Chondrocyte (in vitro differentiated cells): ENCODE measurements around the gene PEX16. TPM values are rescaled to one million over a fixed set of nuclear protein-coding genes. Genes with fewer than 3 reads are reported as not detected.
A peak's percentile ranks its signal among the peaks of the same experiment; 100 is the strongest.

ENCODE experiments used
- DNase-seq: peaks from one replicate; pipeline ENCODE4 v3.0.0; 2021; ENCODE audit warnings: mixed read lengths, low spot score
- H3K27ac Mint-ChIP-seq: one replicate; pipeline ENCODE4 v1.8.0; 2021; ENCODE audit warnings: mild to moderate bottlenecking, moderate library complexity, mixed read lengths; ENCODE audit not compliant: unreplicated experiment
- H3K27me3 Mint-ChIP-seq: 2 replicates; pipeline ENCODE4 v1.8.0; 2021; ENCODE audit warnings: low read depth, mixed read lengths
- H3K36me3 Mint-ChIP-seq: 2 replicates; pipeline ENCODE4 v1.8.0; 2021; ENCODE audit warnings: low read depth, mixed read lengths
- H3K4me1 Mint-ChIP-seq: 2 replicates; pipeline ENCODE4 v1.8.0; 2021; ENCODE audit warnings: low read depth, mild to moderate bottlenecking, mixed read lengths
- H3K4me3 Mint-ChIP-seq: one replicate; pipeline ENCODE4 v1.8.0; 2021; ENCODE audit warnings: mild to moderate bottlenecking, moderate library complexity, mixed read lengths; ENCODE audit not compliant: unreplicated experiment
- H3K9me3 Mint-ChIP-seq: 2 replicates; pipeline ENCODE4 v1.8.0; 2021; ENCODE audit warnings: low read depth, mixed read lengths
- CTCF ChIP-seq: fragments of 200-600 bp; sonication (generic); IDR thresholded peaks from 2 replicates; pipeline ENCODE4 v1.5.0; 2021; ENCODE audit warnings: antibody characterized with exemption, mild to moderate bottlenecking, moderate library complexity
- total RNA-seq: library from RNA; stranded (reverse); gene quantifications from 3 replicates; pipeline ENCODE4 v1.2.1, GENCODE V29; 2021

The PEX16 gene
- total RNA-seq, 1 donor from 2014 or later = 17.5 TPM

DNA sequence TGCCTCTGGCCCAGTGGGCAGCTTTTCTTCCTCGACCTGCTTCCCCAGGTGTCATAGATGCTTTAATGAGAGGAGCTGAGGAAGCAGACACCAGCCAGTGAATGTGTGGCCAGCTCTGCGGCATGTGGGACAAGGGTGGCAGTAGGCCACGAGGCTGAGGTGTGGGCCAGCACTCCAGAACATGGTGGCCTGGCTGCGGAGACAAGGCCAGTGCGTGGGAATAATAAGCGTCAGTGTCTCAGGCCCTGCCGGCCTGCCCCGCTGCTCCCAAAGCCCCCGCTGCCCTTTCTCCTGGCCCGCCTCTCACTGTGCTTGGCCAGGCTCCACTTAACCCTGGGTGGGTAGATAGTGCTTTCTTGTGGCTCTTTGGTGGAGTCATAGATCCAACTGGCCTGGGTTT, 30.1 kb downstream of the PEX16 start:
- Mint-ChIP-seq H3K36me3 (no peaks in the 10 kb centered on the region), H3K9me3 (no peaks in the 10 kb centered on the region), H3K27ac (no peak overlapping the region), H3K27me3 (peaks cover 13% of the 10 kb centered on the region), H3K4me3 (no peak overlapping the region), H3K4me1 (peaks cover 6% of the 10 kb centered on the region)
- TF ChIP-seq CTCF = no peak
- no peak for DNase-seq

DNA sequence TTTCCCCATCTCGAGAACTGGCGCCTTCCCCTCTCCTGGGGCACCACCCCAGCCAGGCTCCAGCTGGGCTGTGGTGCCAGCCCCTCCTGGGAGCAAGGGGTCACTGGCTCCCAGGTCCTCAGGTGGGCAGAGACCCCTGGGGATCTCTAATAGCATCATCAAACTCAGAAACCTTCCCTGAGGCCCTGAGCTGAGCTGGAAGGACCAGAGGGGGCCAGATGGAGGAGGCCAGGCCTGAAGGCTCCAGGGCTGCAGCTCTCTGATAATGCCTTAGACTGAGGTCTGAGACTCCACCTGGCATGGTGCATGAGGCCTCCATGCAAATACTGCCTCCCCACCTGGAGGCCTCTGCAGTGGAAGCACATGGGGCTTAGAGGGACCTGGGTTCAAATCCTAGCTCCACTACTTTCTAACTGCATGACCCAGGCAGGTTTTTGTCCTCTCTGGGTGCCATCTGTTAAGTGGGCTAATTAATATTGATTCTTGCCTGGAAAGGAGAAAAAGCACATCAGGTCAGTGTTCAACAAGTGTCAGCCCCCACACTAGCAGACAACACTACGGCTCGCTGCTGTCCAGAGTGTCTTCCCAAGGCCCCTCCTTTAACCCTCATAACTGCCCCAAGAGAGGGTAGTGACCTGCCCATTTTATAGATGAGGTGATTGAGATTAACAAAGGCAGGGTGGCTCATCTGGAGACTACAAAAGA, 30.7 kb downstream of the PEX16 start:
- Mint-ChIP-seq H3K36me3 (peaks cover 5% of the 10 kb centered on the region), H3K4me1 (peaks cover 6% of the 10 kb centered on the region), H3K27me3 (peaks cover 10% of the 10 kb centered on the region), H3K9me3 (no peaks in the 10 kb centered on the region), H3K27ac (no peak overlapping the region), H3K4me3 (no peak overlapping the region)
- TF ChIP-seq CTCF = no peak
- DNase-seq = peak; percentile 42

GRCh38 chr11:45885921-45886721, 31.6 kb downstream of the PEX16 start:
- DNase-seq = peak; percentile 89
- TF ChIP-seq CTCF = no peak
- Mint-ChIP-seq H3K27ac (no peak overlapping the region), H3K4me3 (peak overlapping the region; percentile 6), H3K9me3 (no peaks in the 10 kb centered on the region), H3K27me3 (peaks cover 7% of the 10 kb centered on the region), H3K36me3 (peaks cover 5% of the 10 kb centered on the region), H3K4me1 (peaks cover 6% of the 10 kb centered on the region)

DNA sequence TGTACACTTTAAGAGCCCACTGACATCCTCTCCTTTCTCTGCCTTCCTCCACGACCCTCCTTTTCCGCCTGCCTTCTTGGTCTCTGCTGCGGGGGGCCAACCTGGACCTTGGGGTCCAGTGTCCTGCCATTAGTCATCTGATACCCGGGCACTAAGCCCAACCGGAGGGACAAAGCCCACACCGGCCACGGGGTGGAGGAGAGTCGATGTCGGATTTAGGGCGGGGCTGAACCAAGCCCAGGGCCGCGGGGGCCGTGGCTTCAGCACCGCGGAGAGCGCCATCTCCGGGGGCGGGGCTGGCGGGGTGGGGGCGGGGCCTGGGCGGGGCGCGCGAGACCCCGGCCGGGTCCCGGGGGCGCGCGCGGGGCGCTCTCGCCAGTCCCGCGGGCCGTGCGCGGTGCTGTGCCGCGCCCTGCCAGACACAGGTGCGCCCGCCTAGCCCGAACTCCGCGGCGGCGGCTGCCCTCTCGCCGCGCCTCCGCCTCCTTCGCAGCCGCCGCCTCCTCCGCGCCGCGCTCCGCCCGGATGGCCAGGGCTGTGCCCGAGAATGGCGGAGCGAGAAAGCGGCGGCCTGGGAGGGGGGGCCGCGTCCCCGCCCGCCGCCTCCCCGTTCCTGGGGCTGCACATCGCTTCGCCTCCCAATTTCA, 32.3 kb downstream of the PEX16 start, which contains the start of gene MAPK8IP1:
Gene MAPK8IP1, plus strand, starts transcription at position 378 of the 647 bp plus-strand sequence. Its CDS starts 170 bp downstream, at position 548.
- Mint-ChIP-seq H3K27me3 (peaks cover 3% of the 10 kb centered on the region), H3K4me1 (peaks cover 6% of the 10 kb centered on the region), H3K4me3 (peak within 1 kb of the TSS; percentile 70), H3K9me3 (no peaks in the 10 kb centered on the region), H3K36me3 (peaks cover 10% of the 10 kb centered on the region), H3K27ac (no peak within 1 kb of the TSS)
- no peak for TF ChIP-seq CTCF
- peak; percentile 77 for DNase-seq

DNA sequence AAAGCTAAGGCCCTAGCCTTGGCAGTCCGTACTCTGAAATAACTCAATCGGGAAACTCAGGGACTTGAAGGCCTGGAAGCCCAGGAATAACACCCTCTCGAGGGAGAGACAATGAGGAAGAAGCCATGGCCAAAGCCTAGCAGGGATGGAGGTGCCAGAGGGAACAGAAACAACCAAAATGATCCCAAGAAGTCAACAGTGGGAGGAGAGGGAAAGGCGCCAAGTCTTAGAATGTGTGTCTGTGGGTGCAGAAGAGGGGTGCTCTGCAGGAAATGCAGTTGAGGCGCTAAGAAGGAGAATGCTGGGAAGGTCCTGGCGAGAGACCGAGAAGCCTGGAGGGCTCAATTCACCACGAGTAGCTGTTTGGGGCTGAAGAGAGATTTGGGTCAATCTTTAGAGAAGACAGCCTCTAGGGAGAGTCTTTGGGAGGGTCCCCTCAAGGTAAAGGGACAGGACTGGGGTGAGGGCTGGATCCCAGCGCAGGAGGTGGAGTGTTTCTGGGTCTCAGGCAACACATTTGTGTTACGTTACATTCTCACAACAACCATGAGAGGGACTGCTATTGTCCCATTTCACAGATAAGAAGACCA, 33.0 kb downstream of the PEX16 start:
- H3K36me3 Mint-ChIP-seq = peaks cover 10% of the 10 kb centered on the region
- DNase-seq = peak; percentile 35
- no peak overlapping the region for H3K27ac Mint-ChIP-seq
- TF ChIP-seq CTCF = no peak
- H3K4me1 Mint-ChIP-seq = peaks cover 6% of the 10 kb centered on the region
- H3K4me3 Mint-ChIP-seq = peak overlapping the region; percentile 70
- H3K27me3 Mint-ChIP-seq = peaks cover 2% of the 10 kb centered on the region
- H3K9me3 Mint-ChIP-seq = no peaks in the 10 kb centered on the region
